Panc1 (cell line): ENCODE measurements around the gene ERMP1. TPM values are rescaled to one million over a fixed set of nuclear protein-coding genes. Genes with fewer than 3 reads are reported as not detected.
"Not testable (repeated sequence)": the region's sequence is repeated elsewhere in the genome, so short reads cannot be mapped to it uniquely, and the experiment has no call there.

Experiments used
- ATAC-seq: fragments of 200-7000 bp; cut with Tn5 transposase; 2 replicates; pipeline ENCODE4 v1.9.1; 2020; ENCODE audit warnings: mild to moderate bottlenecking, moderate library complexity
- BruUV-seq: library from RNA; stranded (reverse); fragments of 400-500 nt; replicated peaks from 2 replicates; lab custom pipeline; 2021; lab: Mats Ljungman, UMichigan
- CTCF ChIA-PET: fragments of 300-600 bp; sonication (Branson Sonifier 250); formaldehyde crosslinking; loops from one replicate; lab custom pipeline; 2022; ENCODE audit warnings: antibody characterized with exemption; lab: Charles Lee
- POLR2A ChIA-PET: fragments of 300-600 bp; sonication (Branson Sonifier 250); formaldehyde crosslinking; loops from one replicate; lab custom pipeline; 2022; ENCODE audit warnings: antibody characterized with exemption; lab: Charles Lee
- DNase-seq: peaks from one replicate; pipeline ENCODE4 v3.0.0-alpha.2; 2010; ENCODE audit warnings: low read depth, low spot score
- H3K27ac ChIP-seq: 2 replicates; pipeline ENCODE4 v1.5.1; 2011; ENCODE audit warnings: mild to moderate bottlenecking, low read length, inconsistent platforms
- H3K27me3 ChIP-seq: fragments of 200-500 bp; sonication (Bioruptor generic); 2 replicates; pipeline ENCODE4 v1.6.0; 2014; ENCODE audit warnings: low read length, inconsistent platforms; ENCODE audit not compliant: control insufficient read depth, insufficient read depth
- H3K36me3 ChIP-seq: fragments of 200-500 bp; sonication (Bioruptor generic); 2 replicates; pipeline ENCODE4 v1.5.1; 2014; ENCODE audit warnings: inconsistent platforms, mild to moderate bottlenecking, low read length, moderate library complexity; ENCODE audit not compliant: control insufficient read depth, insufficient read depth
- H3K4me1 ChIP-seq: 2 replicates; pipeline ENCODE4 v1.5.1; 2011; ENCODE audit warnings: inconsistent platforms, mild to moderate bottlenecking, low read length, moderate library complexity; ENCODE audit not compliant: control insufficient read depth, insufficient read depth
- H3K4me3 ChIP-seq, 2 experiments: 2 replicates each; pipeline ENCODE4 v1.5.1; 2011 to 2012; ENCODE audit warnings: low read depth in 2 of 2, low read length in 2 of 2, mild to moderate bottlenecking in 2 of 2, inconsistent platforms in 1 of 2, moderate library complexity in 1 of 2
- H3K9me3 ChIP-seq: fragments of 200-500 bp; sonication (Bioruptor generic); 2 replicates; pipeline ENCODE4 v1.5.1; 2014; ENCODE audit warnings: low read depth, mild to moderate bottlenecking, inconsistent platforms, low read length, moderate library complexity; ENCODE audit not compliant: control insufficient read depth, insufficient read depth
- CTCF ChIP-seq: fragments of 450-650 bp; IDR thresholded peaks from 2 replicates; pipeline ENCODE4 v1.5.1; 2017; ENCODE audit warnings: mild to moderate bottlenecking
- POLR2AphosphoS5 ChIP-seq: IDR thresholded peaks from 2 replicates; pipeline ENCODE4 v1.6.1; 2012; ENCODE audit warnings: mild to moderate bottlenecking, low read depth, low read length, moderate library complexity
- REST ChIP-seq, 2 experiments: IDR thresholded peaks; 2 replicates each; pipeline ENCODE4 v1.6.1; 2011 to 2012; ENCODE audit warnings: low read depth in 2 of 2, control low read depth in 1 of 2, low read length in 1 of 2, mild to moderate bottlenecking in 1 of 2, moderate library complexity in 1 of 2; ENCODE audit not compliant: insufficient read depth in 1 of 2
- SIN3A ChIP-seq: IDR thresholded peaks from 2 replicates; pipeline ENCODE4 v1.6.1; 2012; ENCODE audit warnings: low read depth, mild to moderate bottlenecking, low read length, moderate library complexity, borderline replicate concordance; ENCODE audit not compliant: insufficient read depth
- TCF7L2 ChIP-seq: IDR thresholded peaks from 2 replicates; pipeline ENCODE4 v1.6.1; 2011; ENCODE audit warnings: mild to moderate bottlenecking, low read depth, low read length, inconsistent platforms
- in situ Hi-C: cut with HindIII; loops from 2 replicates; pipeline ENCODE4 v1.10.0; 2016; ENCODE audit warnings: low sequenced_read_pairs, low pct_unique_long_range_greater_than_20kb
- intact Hi-C: fragments of 100-400 bp; cut with micrococcal nuclease; formaldehyde crosslinking; loops from one replicate; pipeline ENCODE4 v1.10.0; 2022; ENCODE audit not compliant: unreplicated experiment
- total RNA-seq: library from RNA; stranded (reverse); gene quantifications from one replicate; pipeline ENCODE4 v1.2.1, GENCODE V29; 2021; ENCODE audit not compliant: unreplicated experiment

The ERMP1 gene
- total RNA-seq, 1 experiment from 2014 or later, result 38.4 TPM

GRCh38 chr9:5779705-5780218 is 53.2 kb downstream of the ERMP1 start:
- H3K4me3 ChIP-seq, intact Hi-C loops, POLR2A ChIA-PET, H3K27me3 ChIP-seq, in situ Hi-C loops, H3K4me1 ChIP-seq, H3K27ac ChIP-seq, DNase-seq, H3K36me3 ChIP-seq, ATAC-seq, BruUV-seq, H3K9me3 ChIP-seq, CTCF ChIA-PET: not testable (repeated sequence)

GRCh38 chr9:5778805-5779204 is 54.1 kb downstream of the ERMP1 start:
- Histone ChIP-seq H3K4me3 (no peak overlapping the region), H3K27ac (no peak overlapping the region), H3K4me1 (no peaks in the 10 kb centered on the region), H3K9me3 (no peaks in the 10 kb centered on the region), H3K36me3 (no peaks in the 10 kb centered on the region; the same call in 1 of the 2 replicates), H3K27me3 (no peaks in the 10 kb centered on the region)
- in situ Hi-C loops (no loop called here), intact Hi-C loops (no loop called here)
- no TSS peak for BruUV-seq
- ChIA-PET CTCF (no interaction called here), POLR2A (no interaction called here)
- ATAC-seq, result no peak
- no peak for DNase-seq
- no peak for TF ChIP-seq CTCF
- no peak for TF ChIP-seq REST (IDR thresholded peaks at IDR 0.05; ENCODE audit: insufficient read depth in 1 of 2, low read depth in 2 of 2, low read length in 1 of 2)
- TF ChIP-seq SIN3A, result no peak
- no peak for TF ChIP-seq POLR2AphosphoS5
- no peak for TF ChIP-seq TCF7L2

GRCh38 chr9:5773324-5773999 is 59.5 kb downstream of the ERMP1 start:
- no peaks in the 10 kb centered on the region for H3K27me3 ChIP-seq
- no TSS peak for BruUV-seq
- no peaks in the 10 kb centered on the region; the same call in none of the 2 replicates for H3K36me3 ChIP-seq
- no peaks in the 10 kb centered on the region for H3K9me3 ChIP-seq
- H3K4me1 ChIP-seq, result no peaks in the 10 kb centered on the region
- in situ Hi-C loops (no loop called here), intact Hi-C loops (no loop called here)
- H3K4me3 ChIP-seq, result no peak overlapping the region
- ATAC-seq, result no peak
- 0 out of 2 replicates have a peak, but pooled peaks have one; percentile 11 for TF ChIP-seq CTCF
- TF ChIP-seq REST (IDR thresholded peaks at IDR 0.05; ENCODE audit: insufficient read depth in 1 of 2, low read depth in 2 of 2, low read length in 1 of 2), result no peak
- ChIA-PET POLR2A (no interaction called here), CTCF (no interaction called here)
- H3K27ac ChIP-seq, result no peak overlapping the region
- DNase-seq, result no peak
